Measurements from ENCODE around the gene SPIRE1. TPM values are rescaled to one million over a fixed set of nuclear protein-coding genes. Genes with fewer than 3 reads are reported as not detected.

Gene SPIRE1
- total RNA-seq, 1 donor from 2014 or later: 47.0 TPM

GRCh38 chr18:12462242-12462641 is 195.7 kb downstream of the SPIRE1 start:
- TF ChIP-seq, protein P1, sequence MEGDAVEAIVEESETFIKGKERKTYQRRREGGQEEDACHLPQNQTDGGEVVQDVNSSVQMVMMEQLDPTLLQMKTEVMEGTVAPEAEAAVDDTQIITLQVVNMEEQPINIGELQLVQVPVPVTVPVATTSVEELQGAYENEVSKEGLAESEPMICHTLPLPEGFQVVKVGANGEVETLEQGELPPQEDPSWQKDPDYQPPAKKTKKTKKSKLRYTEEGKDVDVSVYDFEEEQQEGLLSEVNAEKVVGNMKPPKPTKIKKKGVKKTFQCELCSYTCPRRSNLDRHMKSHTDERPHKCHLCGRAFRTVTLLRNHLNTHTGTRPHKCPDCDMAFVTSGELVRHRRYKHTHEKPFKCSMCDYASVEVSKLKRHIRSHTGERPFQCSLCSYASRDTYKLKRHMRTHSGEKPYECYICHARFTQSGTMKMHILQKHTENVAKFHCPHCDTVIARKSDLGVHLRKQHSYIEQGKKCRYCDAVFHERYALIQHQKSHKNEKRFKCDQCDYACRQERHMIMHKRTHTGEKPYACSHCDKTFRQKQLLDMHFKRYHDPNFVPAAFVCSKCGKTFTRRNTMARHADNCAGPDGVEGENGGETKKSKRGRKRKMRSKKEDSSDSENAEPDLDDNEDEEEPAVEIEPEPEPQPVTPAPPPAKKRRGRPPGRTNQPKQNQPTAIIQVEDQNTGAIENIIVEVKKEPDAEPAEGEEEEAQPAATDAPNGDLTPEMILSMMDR (IDR thresholded peaks at IDR 0.05): no peak
- DNase-seq (ENCODE audit: extremely low spot score, unreplicated experiment): no peak
- Mint-ChIP-seq H3K36me3 (ENCODE audit: unreplicated experiment) (peaks cover 38% of the 10 kb centered on the region), H3K27ac (ENCODE audit: unreplicated experiment) (no peak overlapping the region), H3K27me3 (ENCODE audit: unreplicated experiment) (no peaks in the 10 kb centered on the region), H3K4me3 (ENCODE audit: unreplicated experiment) (no peak overlapping the region), H3K4me1 (ENCODE audit: unreplicated experiment) (peaks cover 4% of the 10 kb centered on the region), H3K9me3 (ENCODE audit: unreplicated experiment) (no peaks in the 10 kb centered on the region)

DNA sequence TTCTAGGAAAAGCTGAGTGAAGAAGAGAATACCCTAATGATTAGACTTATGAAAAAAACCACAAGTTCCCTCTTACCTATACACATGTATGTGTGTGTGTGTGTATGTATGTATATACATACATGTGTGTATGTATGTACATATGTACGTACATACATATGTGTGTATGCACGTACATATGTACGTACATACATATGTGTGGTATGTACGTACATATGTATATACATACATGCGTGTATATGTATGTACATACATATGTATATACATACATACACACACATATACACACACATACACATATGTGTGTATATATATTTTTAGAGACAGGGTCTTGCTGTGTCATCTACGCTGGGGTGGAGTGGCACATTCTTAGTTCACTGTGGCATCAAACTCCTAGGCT is 196.6 kb downstream of the SPIRE1 start:
- peaks cover 37% of the 10 kb centered on the region for H3K36me3 Mint-ChIP-seq (ENCODE audit: unreplicated experiment)
- H3K27me3 Mint-ChIP-seq (ENCODE audit: unreplicated experiment): no peaks in the 10 kb centered on the region
- peaks cover 4% of the 10 kb centered on the region for H3K4me1 Mint-ChIP-seq (ENCODE audit: unreplicated experiment)
- no peak for DNase-seq (ENCODE audit: extremely low spot score, unreplicated experiment)
- no peaks in the 10 kb centered on the region for H3K9me3 Mint-ChIP-seq (ENCODE audit: unreplicated experiment)
- TF ChIP-seq, protein P1 (IDR thresholded peaks at IDR 0.05): no peak
- H3K27ac Mint-ChIP-seq (ENCODE audit: unreplicated experiment): peak overlapping the region; percentile 21
- H3K4me3 Mint-ChIP-seq (ENCODE audit: unreplicated experiment): no peak overlapping the region

- no peaks in the 10 kb centered on the region for H3K27me3 Mint-ChIP-seq (ENCODE audit: unreplicated experiment)
- H3K4me1 Mint-ChIP-seq (ENCODE audit: unreplicated experiment): peaks cover 6% of the 10 kb centered on the region
- no peak overlapping the region for H3K4me3 Mint-ChIP-seq (ENCODE audit: unreplicated experiment)
- H3K9me3 Mint-ChIP-seq (ENCODE audit: unreplicated experiment): no peaks in the 10 kb centered on the region
- TF ChIP-seq, protein P1 (IDR thresholded peaks at IDR 0.05): no peak
- no peak for DNase-seq (ENCODE audit: extremely low spot score, unreplicated experiment)
- peak overlapping the region; percentile 21 for H3K27ac Mint-ChIP-seq (ENCODE audit: unreplicated experiment)
- H3K36me3 Mint-ChIP-seq (ENCODE audit: unreplicated experiment): peaks cover 38% of the 10 kb centered on the region
These were observed 197.0 kb downstream of the SPIRE1 start for GRCh38 chr18:12460874-12461273.

DNA sequence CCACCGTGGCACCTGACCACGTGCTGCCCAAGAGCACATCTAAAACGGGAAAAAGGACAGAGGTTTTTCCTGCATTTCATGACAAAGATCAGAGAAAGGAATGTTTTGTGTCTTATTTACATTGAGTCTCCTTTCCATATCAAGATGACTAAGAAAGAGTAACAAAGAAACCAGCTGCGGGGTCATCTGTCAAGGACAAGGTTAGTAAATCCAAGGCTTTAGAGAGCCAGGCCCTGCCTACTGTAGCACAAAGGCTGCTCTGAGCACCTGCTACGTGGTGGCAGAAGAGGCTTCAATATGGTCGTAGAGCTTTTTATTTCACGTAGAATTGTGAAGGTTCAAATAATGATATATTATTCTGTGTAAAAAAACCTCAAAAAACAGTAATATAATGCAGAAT is 199.1 kb downstream of the SPIRE1 start:
- TF ChIP-seq, protein P1 (IDR thresholded peaks at IDR 0.05): no peak
- H3K27ac Mint-ChIP-seq (ENCODE audit: unreplicated experiment): no peak overlapping the region
- H3K4me3 Mint-ChIP-seq (ENCODE audit: unreplicated experiment): no peak overlapping the region
- peaks cover 16% of the 10 kb centered on the region for H3K4me1 Mint-ChIP-seq (ENCODE audit: unreplicated experiment)
- no peaks in the 10 kb centered on the region for H3K9me3 Mint-ChIP-seq (ENCODE audit: unreplicated experiment)
- no peaks in the 10 kb centered on the region for H3K27me3 Mint-ChIP-seq (ENCODE audit: unreplicated experiment)
- DNase-seq (ENCODE audit: extremely low spot score, unreplicated experiment): no peak
- H3K36me3 Mint-ChIP-seq (ENCODE audit: unreplicated experiment): peaks cover 42% of the 10 kb centered on the region

DNA sequence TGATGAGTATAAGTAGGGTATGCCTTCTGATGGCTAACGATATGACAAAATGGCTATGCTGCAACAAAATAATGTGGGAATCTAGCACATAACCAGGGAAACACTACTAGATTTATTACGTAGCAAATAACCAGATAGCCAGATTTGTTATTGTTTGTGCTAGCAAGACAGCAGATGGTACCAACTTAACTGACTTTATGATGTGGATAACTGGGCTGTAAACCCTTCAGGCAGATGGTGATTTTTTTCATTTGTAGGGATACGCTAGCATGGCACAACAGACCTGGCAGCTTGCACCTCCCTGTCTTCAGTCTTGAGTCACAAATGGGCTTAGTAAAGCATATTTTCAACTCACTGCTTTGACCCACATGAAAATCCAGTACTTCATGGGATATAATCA is 201.5 kb downstream of the SPIRE1 start:
- TF ChIP-seq, protein P1 (IDR thresholded peaks at IDR 0.05): no peak
- Mint-ChIP-seq H3K27ac (ENCODE audit: unreplicated experiment) (no peak overlapping the region), H3K36me3 (ENCODE audit: unreplicated experiment) (peaks cover 42% of the 10 kb centered on the region), H3K4me1 (ENCODE audit: unreplicated experiment) (peaks cover 16% of the 10 kb centered on the region), H3K27me3 (ENCODE audit: unreplicated experiment) (no peaks in the 10 kb centered on the region), H3K9me3 (ENCODE audit: unreplicated experiment) (no peaks in the 10 kb centered on the region), H3K4me3 (ENCODE audit: unreplicated experiment) (no peak overlapping the region)
- no peak for DNase-seq (ENCODE audit: extremely low spot score, unreplicated experiment)

Data from osteocyte (in vitro differentiated cells).